Panc1 (cell line): Measurements from ENCODE around the gene JAZF1. TPM values are rescaled to one million over a fixed set of nuclear protein-coding genes. Genes with fewer than 3 reads are reported as not detected.

ENCODE experiments used
- ATAC-seq: fragments of 200-7000 bp; cut with Tn5 transposase; 2 replicates; pipeline ENCODE4 v1.9.1; 2020; ENCODE audit warnings: mild to moderate bottlenecking, moderate library complexity
- BruUV-seq: library from RNA; stranded (reverse); fragments of 400-500 nt; replicated peaks from 2 replicates; lab custom pipeline; 2021; lab: Mats Ljungman, UMichigan
- CTCF ChIA-PET: fragments of 300-600 bp; sonication (Branson Sonifier 250); formaldehyde crosslinking; loops from one replicate; lab custom pipeline; 2022; ENCODE audit warnings: antibody characterized with exemption; lab: Charles Lee
- POLR2A ChIA-PET: fragments of 300-600 bp; sonication (Branson Sonifier 250); formaldehyde crosslinking; loops from one replicate; lab custom pipeline; 2022; ENCODE audit warnings: antibody characterized with exemption; lab: Charles Lee
- DNase-seq: peaks from one replicate; pipeline ENCODE4 v3.0.0-alpha.2; 2010; ENCODE audit warnings: low read depth, low spot score
- H3K27ac ChIP-seq: 2 replicates; pipeline ENCODE4 v1.5.1; 2011; ENCODE audit warnings: mild to moderate bottlenecking, low read length, inconsistent platforms
- H3K27me3 ChIP-seq: fragments of 200-500 bp; sonication (Bioruptor generic); 2 replicates; pipeline ENCODE4 v1.6.0; 2014; ENCODE audit warnings: low read length, inconsistent platforms; ENCODE audit not compliant: control insufficient read depth, insufficient read depth
- H3K36me3 ChIP-seq: fragments of 200-500 bp; sonication (Bioruptor generic); 2 replicates; pipeline ENCODE4 v1.5.1; 2014; ENCODE audit warnings: inconsistent platforms, mild to moderate bottlenecking, low read length, moderate library complexity; ENCODE audit not compliant: control insufficient read depth, insufficient read depth
- H3K4me1 ChIP-seq: 2 replicates; pipeline ENCODE4 v1.5.1; 2011; ENCODE audit warnings: inconsistent platforms, mild to moderate bottlenecking, low read length, moderate library complexity; ENCODE audit not compliant: control insufficient read depth, insufficient read depth
- H3K4me3 ChIP-seq, 2 experiments: 2 replicates each; pipeline ENCODE4 v1.5.1; 2011 to 2012; ENCODE audit warnings: low read depth in 2 of 2, low read length in 2 of 2, mild to moderate bottlenecking in 2 of 2, inconsistent platforms in 1 of 2, moderate library complexity in 1 of 2
- H3K9me3 ChIP-seq: fragments of 200-500 bp; sonication (Bioruptor generic); 2 replicates; pipeline ENCODE4 v1.5.1; 2014; ENCODE audit warnings: low read depth, mild to moderate bottlenecking, inconsistent platforms, low read length, moderate library complexity; ENCODE audit not compliant: control insufficient read depth, insufficient read depth
- POLR2AphosphoS5 ChIP-seq: IDR thresholded peaks from 2 replicates; pipeline ENCODE4 v1.6.1; 2012; ENCODE audit warnings: mild to moderate bottlenecking, low read depth, low read length, moderate library complexity
- SIN3A ChIP-seq: IDR thresholded peaks from 2 replicates; pipeline ENCODE4 v1.6.1; 2012; ENCODE audit warnings: low read depth, mild to moderate bottlenecking, low read length, moderate library complexity, borderline replicate concordance; ENCODE audit not compliant: insufficient read depth
- TCF7L2 ChIP-seq: IDR thresholded peaks from 2 replicates; pipeline ENCODE4 v1.6.1; 2011; ENCODE audit warnings: mild to moderate bottlenecking, low read depth, low read length, inconsistent platforms
- in situ Hi-C: cut with HindIII; loops from 2 replicates; pipeline ENCODE4 v1.10.0; 2016; ENCODE audit warnings: low sequenced_read_pairs, low pct_unique_long_range_greater_than_20kb
- intact Hi-C: fragments of 100-400 bp; cut with micrococcal nuclease; formaldehyde crosslinking; loops from one replicate; pipeline ENCODE4 v1.10.0; 2022; ENCODE audit not compliant: unreplicated experiment
- total RNA-seq: library from RNA; stranded (reverse); gene quantifications from one replicate; pipeline ENCODE4 v1.2.1, GENCODE V29; 2021; ENCODE audit not compliant: unreplicated experiment
- TF ChIP-seq, protein P1 (sequence below), 2 experiments: IDR thresholded peaks; 2 replicates each; pipeline ENCODE4 v1.6.1; 2011 to 2012; ENCODE audit warnings: low read depth in 2 of 2, control low read depth in 1 of 2, low read length in 1 of 2, mild to moderate bottlenecking in 1 of 2, moderate library complexity in 1 of 2; ENCODE audit not compliant: insufficient read depth in 1 of 2
- TF ChIP-seq, protein P2 (sequence below): fragments of 450-650 bp; IDR thresholded peaks from 2 replicates; pipeline ENCODE4 v1.5.1; 2017; ENCODE audit warnings: mild to moderate bottlenecking

JAZF1 gene
- total RNA-seq, 1 experiment from 2014 or later, result 8.8 TPM

DNA sequence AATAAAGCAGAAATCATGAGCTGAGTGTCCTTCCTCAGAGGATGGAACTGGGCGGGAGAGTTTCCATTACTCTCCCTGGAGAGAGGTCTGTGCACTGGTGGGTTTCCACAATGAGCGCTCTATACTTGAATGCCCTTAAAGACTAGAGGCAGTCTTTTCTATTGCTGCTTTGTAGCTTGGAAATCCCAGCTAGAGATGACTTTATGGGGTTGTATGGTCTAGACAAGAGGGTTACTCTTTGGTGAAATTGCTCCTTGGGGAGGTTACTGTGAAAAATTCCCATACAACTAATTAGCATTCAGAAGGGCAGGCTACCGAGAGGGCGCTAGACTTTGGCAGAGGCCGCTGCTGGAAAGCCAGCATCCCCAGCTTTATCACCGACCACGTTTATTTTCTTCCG, 303.8 kb downstream of the JAZF1 start:
- Histone ChIP-seq H3K9me3 (no peaks in the 10 kb centered on the region), H3K4me3 (no peak overlapping the region), H3K36me3 (no peaks in the 10 kb centered on the region), H3K4me1 (no peaks in the 10 kb centered on the region), H3K27ac (no peak overlapping the region), H3K27me3 (no peaks in the 10 kb centered on the region)
- TF ChIP-seq TCF7L2 (no peak), POLR2AphosphoS5 (no peak)
- TF ChIP-seq, protein P1, sequence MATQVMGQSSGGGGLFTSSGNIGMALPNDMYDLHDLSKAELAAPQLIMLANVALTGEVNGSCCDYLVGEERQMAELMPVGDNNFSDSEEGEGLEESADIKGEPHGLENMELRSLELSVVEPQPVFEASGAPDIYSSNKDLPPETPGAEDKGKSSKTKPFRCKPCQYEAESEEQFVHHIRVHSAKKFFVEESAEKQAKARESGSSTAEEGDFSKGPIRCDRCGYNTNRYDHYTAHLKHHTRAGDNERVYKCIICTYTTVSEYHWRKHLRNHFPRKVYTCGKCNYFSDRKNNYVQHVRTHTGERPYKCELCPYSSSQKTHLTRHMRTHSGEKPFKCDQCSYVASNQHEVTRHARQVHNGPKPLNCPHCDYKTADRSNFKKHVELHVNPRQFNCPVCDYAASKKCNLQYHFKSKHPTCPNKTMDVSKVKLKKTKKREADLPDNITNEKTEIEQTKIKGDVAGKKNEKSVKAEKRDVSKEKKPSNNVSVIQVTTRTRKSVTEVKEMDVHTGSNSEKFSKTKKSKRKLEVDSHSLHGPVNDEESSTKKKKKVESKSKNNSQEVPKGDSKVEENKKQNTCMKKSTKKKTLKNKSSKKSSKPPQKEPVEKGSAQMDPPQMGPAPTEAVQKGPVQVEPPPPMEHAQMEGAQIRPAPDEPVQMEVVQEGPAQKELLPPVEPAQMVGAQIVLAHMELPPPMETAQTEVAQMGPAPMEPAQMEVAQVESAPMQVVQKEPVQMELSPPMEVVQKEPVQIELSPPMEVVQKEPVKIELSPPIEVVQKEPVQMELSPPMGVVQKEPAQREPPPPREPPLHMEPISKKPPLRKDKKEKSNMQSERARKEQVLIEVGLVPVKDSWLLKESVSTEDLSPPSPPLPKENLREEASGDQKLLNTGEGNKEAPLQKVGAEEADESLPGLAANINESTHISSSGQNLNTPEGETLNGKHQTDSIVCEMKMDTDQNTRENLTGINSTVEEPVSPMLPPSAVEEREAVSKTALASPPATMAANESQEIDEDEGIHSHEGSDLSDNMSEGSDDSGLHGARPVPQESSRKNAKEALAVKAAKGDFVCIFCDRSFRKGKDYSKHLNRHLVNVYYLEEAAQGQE (IDR thresholded peaks at IDR 0.05; ENCODE audit: insufficient read depth in 1 of 2, low read depth in 2 of 2, low read length in 1 of 2), result no peak
- TF ChIP-seq, protein P2, sequence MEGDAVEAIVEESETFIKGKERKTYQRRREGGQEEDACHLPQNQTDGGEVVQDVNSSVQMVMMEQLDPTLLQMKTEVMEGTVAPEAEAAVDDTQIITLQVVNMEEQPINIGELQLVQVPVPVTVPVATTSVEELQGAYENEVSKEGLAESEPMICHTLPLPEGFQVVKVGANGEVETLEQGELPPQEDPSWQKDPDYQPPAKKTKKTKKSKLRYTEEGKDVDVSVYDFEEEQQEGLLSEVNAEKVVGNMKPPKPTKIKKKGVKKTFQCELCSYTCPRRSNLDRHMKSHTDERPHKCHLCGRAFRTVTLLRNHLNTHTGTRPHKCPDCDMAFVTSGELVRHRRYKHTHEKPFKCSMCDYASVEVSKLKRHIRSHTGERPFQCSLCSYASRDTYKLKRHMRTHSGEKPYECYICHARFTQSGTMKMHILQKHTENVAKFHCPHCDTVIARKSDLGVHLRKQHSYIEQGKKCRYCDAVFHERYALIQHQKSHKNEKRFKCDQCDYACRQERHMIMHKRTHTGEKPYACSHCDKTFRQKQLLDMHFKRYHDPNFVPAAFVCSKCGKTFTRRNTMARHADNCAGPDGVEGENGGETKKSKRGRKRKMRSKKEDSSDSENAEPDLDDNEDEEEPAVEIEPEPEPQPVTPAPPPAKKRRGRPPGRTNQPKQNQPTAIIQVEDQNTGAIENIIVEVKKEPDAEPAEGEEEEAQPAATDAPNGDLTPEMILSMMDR, result no peak
- BruUV-seq, result no TSS peak
- ChIA-PET CTCF (no interaction called here), POLR2A (no interaction called here)
- intact Hi-C loops, result no loop called here
- in situ Hi-C loops, result no loop called here
- ATAC-seq, result no peak
- no peak for DNase-seq

DNA sequence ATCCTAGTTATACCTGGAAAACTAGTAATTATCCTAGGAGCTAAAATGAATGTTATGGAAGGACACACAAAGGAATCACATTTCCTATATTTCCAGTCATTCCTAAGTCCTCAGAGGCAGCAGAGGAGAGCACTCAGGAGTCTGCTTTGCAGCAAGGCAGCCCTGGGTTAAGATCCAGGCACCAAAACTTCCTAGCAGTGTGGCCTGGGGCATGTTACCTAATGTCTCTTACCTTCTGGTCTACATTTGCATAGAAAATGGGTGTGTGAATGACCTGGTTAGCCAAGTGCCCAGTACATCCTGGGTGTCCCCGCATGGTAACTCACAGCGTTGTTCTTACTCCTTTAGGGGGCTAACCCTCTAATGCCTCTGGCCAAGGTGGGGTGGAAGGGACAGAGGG, 304.8 kb downstream of the JAZF1 start:
- ChIA-PET POLR2A (no interaction called here), CTCF (no interaction called here)
- TF ChIP-seq, protein P1 (IDR thresholded peaks at IDR 0.05; ENCODE audit: insufficient read depth in 1 of 2, low read depth in 2 of 2, low read length in 1 of 2), result no peak
- TF ChIP-seq TCF7L2 (no peak), SIN3A (no peak), POLR2AphosphoS5 (no peak)
- TF ChIP-seq, protein P2, result no peak
- intact Hi-C loops (no loop called here), in situ Hi-C loops (no loop called here)
- DNase-seq (no peak), ATAC-seq (no peak)
- Histone ChIP-seq H3K27ac (no peak overlapping the region), H3K4me1 (no peaks in the 10 kb centered on the region), H3K27me3 (no peaks in the 10 kb centered on the region), H3K4me3 (no peak overlapping the region), H3K36me3 (no peaks in the 10 kb centered on the region), H3K9me3 (no peaks in the 10 kb centered on the region)
- no TSS peak for BruUV-seq
